Astrocyte of the cerebellum (primary cell): ENCODE measurements around the gene GREB1.

ENCODE experiments used
- DNase-seq: peaks from one replicate; pipeline ENCODE4 v3.0.0-alpha.2; 2011; ENCODE audit warnings: low read depth
- H3K4me3 ChIP-seq: 2 replicates; pipeline ENCODE4 v1.5.1; 2011; ENCODE audit warnings: mild to moderate bottlenecking, low read depth, low read length, moderate library complexity
- CTCF ChIP-seq: IDR thresholded peaks from 2 replicates; pipeline ENCODE4 v1.5.1; 2012; ENCODE audit warnings: low read length, low read depth, moderate library complexity, mild to moderate bottlenecking; ENCODE audit errors: missing control alignments
- in situ Hi-C: cut with HindIII; loops from 2 replicates; pipeline ENCODE4 v1.10.0; 2017; ENCODE audit warnings: low sequenced_read_pairs

The GREB1 gene

GRCh38 chr2:11633923-11634478 is 100.2 kb downstream of the GREB1 start:
- TF ChIP-seq CTCF, result no peak
- no peak for DNase-seq
- no peak overlapping the region for H3K4me3 ChIP-seq
- in situ Hi-C loops, result no loop called here

DNA sequence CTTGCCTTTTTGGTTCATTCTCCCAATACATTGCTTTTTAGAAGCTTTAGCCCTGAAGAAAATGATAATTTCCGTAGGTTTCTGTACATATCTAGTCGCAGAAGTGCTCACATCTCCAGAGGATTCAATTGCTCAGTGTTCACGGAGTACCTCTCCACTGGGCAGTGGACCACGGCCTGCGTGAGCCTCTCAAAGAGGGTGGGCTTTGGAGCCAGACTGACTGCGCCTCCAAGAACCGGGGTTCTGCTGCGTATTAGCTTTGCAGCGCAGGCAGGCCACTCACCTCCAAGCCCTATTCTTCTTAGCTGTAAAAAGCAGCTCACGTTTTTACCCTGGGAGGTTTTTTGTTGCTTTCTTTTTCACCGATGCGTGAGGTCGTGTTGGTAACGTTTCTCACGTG is 100.7 kb downstream of the GREB1 start:
- DNase-seq, result no peak
- TF ChIP-seq CTCF, result no peak
- in situ Hi-C loops, result no loop called here
- no peak overlapping the region for H3K4me3 ChIP-seq

DNA sequence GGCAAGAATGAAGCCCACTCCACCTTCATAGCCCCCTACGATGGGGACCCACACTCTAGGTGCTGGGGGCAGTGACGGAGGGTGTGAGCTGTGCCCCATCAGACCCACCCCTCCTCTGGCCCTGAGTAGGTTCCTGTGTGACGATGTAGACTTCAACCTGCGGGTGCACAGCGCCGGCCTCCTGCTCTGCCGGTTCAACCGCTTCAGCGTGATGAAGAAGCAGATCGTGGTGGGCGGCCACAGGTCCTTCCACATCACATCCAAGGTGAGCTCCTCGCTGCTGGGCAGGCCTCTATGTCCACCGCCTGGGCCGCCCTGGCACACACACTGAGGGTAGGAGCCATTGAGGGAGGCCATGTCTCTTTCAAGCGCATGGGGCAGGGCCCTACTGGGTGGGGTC is 101.3 kb downstream of the GREB1 start:
- no peak for DNase-seq
- no peak overlapping the region for H3K4me3 ChIP-seq
- in situ Hi-C loops, result loop anchor here (5.0 kb wide), 1 partner anchor 38 kb away; no protein-coding TSS in a partner anchor
- no peak for TF ChIP-seq CTCF

GRCh38 chr2:11636593-11637295 is 102.9 kb downstream of the GREB1 start:
- in situ Hi-C loops, result loop anchor here (5.0 kb wide), 1 partner anchor 39 kb away; no protein-coding TSS in a partner anchor
- DNase-seq, result no peak
- no peak overlapping the region for H3K4me3 ChIP-seq
- no peak for TF ChIP-seq CTCF

- no peak for DNase-seq
- TF ChIP-seq CTCF, result no peak
- in situ Hi-C loops, result loop anchor here (5.0 kb wide), 1 partner anchor 40 kb away; no protein-coding TSS in a partner anchor
- no peak overlapping the region for H3K4me3 ChIP-seq
These were observed 103.7 kb downstream of the GREB1 start for GRCh38 chr2:11637546-11637945.

DNA sequence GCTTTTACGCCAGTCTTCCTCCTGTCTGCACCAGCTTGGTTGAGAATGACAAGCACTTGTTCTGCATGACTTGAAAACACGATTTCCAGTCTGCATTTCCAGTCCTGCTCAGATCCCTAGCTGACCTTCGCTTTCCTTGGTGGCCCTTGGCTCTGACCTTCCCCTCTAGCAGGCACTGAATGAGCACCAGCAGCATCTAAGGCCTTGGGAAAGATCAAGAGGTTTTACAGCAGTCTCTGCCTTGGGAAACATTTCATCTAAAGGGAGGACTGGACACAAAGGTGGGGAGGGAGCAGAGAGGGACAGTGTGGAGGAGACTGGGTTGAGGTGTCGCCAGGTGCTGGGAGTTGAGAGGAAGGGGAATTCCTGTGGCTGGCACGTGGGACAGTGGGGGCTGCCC is 105.7 kb downstream of the GREB1 start:
- in situ Hi-C loops, result loop anchor here (5.0 kb wide), 1 partner anchor 42 kb away; no protein-coding TSS in a partner anchor
- no peak for TF ChIP-seq CTCF

More for the DNA sequence above, 105.7 kb downstream of the GREB1 start:
- no peak overlapping the region for H3K4me3 ChIP-seq
- no peak for DNase-seq
